Keratinocyte (primary cell): ENCODE results near the gene YAP1. TPM values are rescaled to one million over a fixed set of nuclear protein-coding genes. Genes with fewer than 3 reads are reported as not detected.
A peak's percentile ranks its signal among the peaks of the same experiment; 100 is the strongest.

Experiments used
- DNase-seq: peaks from one replicate; pipeline ENCODE4 v3.0.0-alpha.2; 2011; ENCODE audit warnings: low read depth, missing footprints, low spot score
- FAIRE-seq: peaks from 2 replicates; lab custom pipeline; 2011; peaks lifted over from hg19 to GRCh38; lab: Jason Lieb, UNC
- H2AFZ ChIP-seq: 2 replicates; pipeline ENCODE4 v1.6.0; 2012; ENCODE audit warnings: low read length, control low read depth, inconsistent platforms; ENCODE audit not compliant: control insufficient read depth
- H3K27ac ChIP-seq: 2 replicates; pipeline ENCODE4 v1.5.1; 2011; ENCODE audit warnings: low read length; ENCODE audit not compliant: control insufficient read depth, insufficient read depth
- H3K27me3 ChIP-seq: 3 replicates; pipeline ENCODE4 v1.6.0; 2011; ENCODE audit warnings: low read length; ENCODE audit not compliant: control insufficient read depth, insufficient read depth; ENCODE audit errors: extremely low read depth
- H3K36me3 ChIP-seq, 2 experiments: 2 replicates in 1 of 2; 3 replicates in 1 of 2; pipeline ENCODE4 v1.5.1; 2011; ENCODE audit warnings: low read length in 2 of 2, mild to moderate bottlenecking in 1 of 2; ENCODE audit not compliant: control insufficient read depth in 2 of 2, insufficient read depth in 2 of 2; ENCODE audit errors: extremely low read depth in 1 of 2
- H3K4me1 ChIP-seq: 3 replicates; pipeline ENCODE4 v1.5.1; 2011; ENCODE audit warnings: low read length; ENCODE audit not compliant: control insufficient read depth, insufficient read depth; ENCODE audit errors: extremely low read depth
- H3K4me2 ChIP-seq: 3 replicates; pipeline ENCODE4 v1.6.0; 2011; ENCODE audit warnings: low read depth, low read length; ENCODE audit not compliant: control insufficient read depth, insufficient read depth; ENCODE audit errors: extremely low read depth
- H3K4me3 ChIP-seq, 3 experiments: fragments of 200-600 bp in 1 of 3; sonication (generic) in 1 of 3; 2 replicates in 2 of 3; 3 replicates in 1 of 3; pipeline ENCODE4 v1.5.1; 2011 to 2016; ENCODE audit warnings: low read length in 3 of 3, mild to moderate bottlenecking in 3 of 3, control low read depth in 2 of 3, inconsistent platforms in 1 of 3, low read depth in 1 of 3, mixed read lengths in 1 of 3, mixed run types in 1 of 3, moderate library complexity in 1 of 3; ENCODE audit not compliant: control insufficient read depth in 2 of 3, insufficient read depth in 2 of 3; ENCODE audit errors: extremely low read depth in 1 of 3
- H3K79me2 ChIP-seq: 2 replicates; pipeline ENCODE4 v1.6.0; 2012; ENCODE audit warnings: low read length; ENCODE audit not compliant: control insufficient read depth, insufficient read depth
- H3K9ac ChIP-seq: 3 replicates; pipeline ENCODE4 v1.6.0; 2011; ENCODE audit warnings: low read length; ENCODE audit not compliant: control insufficient read depth, insufficient read depth; ENCODE audit errors: extremely low read depth
- H3K9me1 ChIP-seq: 3 replicates; pipeline ENCODE4 v1.6.0; 2011; ENCODE audit warnings: low read length; ENCODE audit not compliant: control insufficient read depth, insufficient read depth; ENCODE audit errors: extremely low read depth
- H3K9me3 ChIP-seq: 2 replicates; pipeline ENCODE4 v1.5.1; 2012; ENCODE audit warnings: low read depth, low read length; ENCODE audit not compliant: control insufficient read depth
- H4K20me1 ChIP-seq: 3 replicates; pipeline ENCODE4 v1.6.0; 2011; ENCODE audit warnings: low read length; ENCODE audit not compliant: control insufficient read depth, insufficient read depth; ENCODE audit errors: extremely low read depth
- EZH2 ChIP-seq: IDR thresholded peaks from one replicate; pipeline ENCODE4 v1.6.1; 2012; ENCODE audit warnings: inconsistent platforms, mild to moderate bottlenecking, low read length, moderate library complexity
- dilution Hi-C: fragments of 300-500 bp; cut with MboI; formaldehyde crosslinking; loops from one replicate; pipeline ENCODE4 v1.7.0; 2020; ENCODE audit warnings: low sequenced_read_pairs; ENCODE audit not compliant: extremely low pct_ligation_motif_present
- polyA plus RNA-seq, 5 experiments: library from polyadenylated mRNA; depleted of rRNA in 3 of 5; stranded (reverse) in 3 of 5; stranded (forward) in 1 of 5; unstranded in 1 of 5; fragments of >200 nt; gene quantifications; 1 replicate in 1 of 5; 2 replicates in 3 of 5; 3 replicates in 1 of 5; pipeline versions ENCODE4 v1.2.1 to v1.2.3, GENCODE V29; 2011 to 2012; ENCODE audit warnings: missing spikeins in 2 of 5, low read depth in 1 of 5, low replicate concordance in 1 of 5
- TF ChIP-seq, protein P1 (sequence below), 3 experiments: IDR thresholded peaks in 1 of 3; conservative IDR thresholded peaks in 1 of 3; optimal IDR thresholded peaks in 1 of 3; 2 replicates in 2 of 3; 3 replicates in 1 of 3; pipeline versions ENCODE3 to v1.5.1; 2011; ENCODE audit warnings: low read length in 3 of 3, mild to moderate bottlenecking in 3 of 3, moderate library complexity in 2 of 3, control low read depth in 1 of 3, inconsistent platforms in 1 of 3; ENCODE audit not compliant: insufficient read depth in 2 of 3; ENCODE audit errors: extremely low read depth in 1 of 3

YAP1 gene
- polyA plus RNA-seq, 1 donor (not counting 4 experiments of a cell fraction or from before 2014, with no cell fraction given) = 105 TPM

DNA sequence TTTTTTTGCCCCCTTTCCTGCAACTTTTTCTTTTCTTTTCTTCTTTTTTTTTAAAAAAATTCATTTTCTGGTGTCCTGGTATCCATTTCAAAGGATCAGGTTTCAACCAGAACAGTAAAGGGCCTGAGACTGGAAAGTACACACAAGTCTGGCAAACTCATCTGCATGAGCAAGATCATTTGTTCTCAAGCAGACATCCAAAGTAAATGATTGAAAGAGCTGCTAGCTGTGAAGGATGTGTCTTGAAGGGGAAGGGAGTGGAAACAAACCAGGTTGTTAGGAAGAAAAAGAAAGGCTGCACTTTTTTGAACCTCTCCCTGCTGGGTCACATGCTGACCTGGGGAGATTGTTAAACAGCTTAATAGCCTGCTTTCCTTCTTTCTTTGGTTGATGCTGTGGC lies 5.3 kb downstream of the YAP1 start:
- Histone ChIP-seq H3K36me3 (peaks cover 1 to 3% of the 10 kb centered on the region in 2 experiments), H3K4me2 (peak overlapping the region; percentile 15), H3K9me1 (no peaks in the 10 kb centered on the region), H3K27ac (peak overlapping the region; percentile 15), H3K4me1 (peaks cover 61% of the 10 kb centered on the region), H3K79me2 (peaks cover 89% of the 10 kb centered on the region), H3K27me3 (no peaks in the 10 kb centered on the region), H3K9ac (no peak overlapping the region), H2AFZ (no peak overlapping the region), H3K4me3 (no peak overlapping the region), H3K9me3 (no peaks in the 10 kb centered on the region), H4K20me1 (peaks cover 5% of the 10 kb centered on the region)
- DNase-seq (no peak), FAIRE-seq (peak; percentile 58)
- TF ChIP-seq EZH2 = no peak
- TF ChIP-seq, protein P1, sequence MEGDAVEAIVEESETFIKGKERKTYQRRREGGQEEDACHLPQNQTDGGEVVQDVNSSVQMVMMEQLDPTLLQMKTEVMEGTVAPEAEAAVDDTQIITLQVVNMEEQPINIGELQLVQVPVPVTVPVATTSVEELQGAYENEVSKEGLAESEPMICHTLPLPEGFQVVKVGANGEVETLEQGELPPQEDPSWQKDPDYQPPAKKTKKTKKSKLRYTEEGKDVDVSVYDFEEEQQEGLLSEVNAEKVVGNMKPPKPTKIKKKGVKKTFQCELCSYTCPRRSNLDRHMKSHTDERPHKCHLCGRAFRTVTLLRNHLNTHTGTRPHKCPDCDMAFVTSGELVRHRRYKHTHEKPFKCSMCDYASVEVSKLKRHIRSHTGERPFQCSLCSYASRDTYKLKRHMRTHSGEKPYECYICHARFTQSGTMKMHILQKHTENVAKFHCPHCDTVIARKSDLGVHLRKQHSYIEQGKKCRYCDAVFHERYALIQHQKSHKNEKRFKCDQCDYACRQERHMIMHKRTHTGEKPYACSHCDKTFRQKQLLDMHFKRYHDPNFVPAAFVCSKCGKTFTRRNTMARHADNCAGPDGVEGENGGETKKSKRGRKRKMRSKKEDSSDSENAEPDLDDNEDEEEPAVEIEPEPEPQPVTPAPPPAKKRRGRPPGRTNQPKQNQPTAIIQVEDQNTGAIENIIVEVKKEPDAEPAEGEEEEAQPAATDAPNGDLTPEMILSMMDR (optimal IDR thresholded peaks at IDR 0.05 in 1 of 3, IDR thresholded peaks at IDR 0.05 in 1 of 3, conservative IDR thresholded peaks at IDR 0.05 in 1 of 3; ENCODE audit: extremely low read depth in 1 of 3, insufficient read depth in 2 of 3, low read length in 3 of 3) = no peak
- dilution Hi-C loops = no loop called here

DNA sequence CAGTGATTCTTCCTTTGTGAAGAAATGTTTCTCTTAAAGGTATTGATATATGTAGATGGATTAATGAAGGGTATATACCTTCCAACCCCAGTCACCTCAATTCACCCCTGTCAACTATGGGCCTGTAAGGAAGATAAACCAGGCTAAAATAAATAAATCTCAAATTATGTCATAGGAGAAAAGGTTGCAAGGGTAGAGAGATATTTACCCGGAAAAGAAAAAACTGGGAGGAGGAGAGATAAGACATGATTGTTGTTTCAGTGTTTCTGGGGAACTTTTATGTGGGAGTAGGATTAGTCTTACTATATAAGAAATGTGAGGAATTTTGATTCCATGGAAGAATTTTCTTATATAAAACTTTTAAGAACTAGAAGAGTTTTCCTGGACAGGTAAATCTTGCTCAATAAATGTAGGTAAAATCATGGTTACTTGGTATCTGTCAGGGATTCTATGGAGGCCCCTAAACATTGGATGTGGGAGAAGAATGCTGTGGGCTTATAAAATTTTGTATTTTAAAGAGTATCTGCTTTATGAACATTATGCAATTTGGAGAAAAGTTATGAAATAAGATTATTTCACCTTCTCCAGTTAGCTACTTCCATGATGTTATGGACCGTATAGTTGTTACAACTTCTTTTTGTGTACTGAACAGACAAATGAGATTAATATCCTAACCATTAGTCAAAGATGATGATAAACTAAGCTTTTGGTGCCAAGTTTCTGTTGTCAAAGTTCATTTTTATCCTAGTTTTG lies 6.4 kb downstream of the YAP1 start:
- dilution Hi-C loops = no loop called here
- peaks cover 4 to 8% of the 10 kb centered on the region in 2 experiments for H3K36me3 ChIP-seq
- H3K9me3 ChIP-seq = no peaks in the 10 kb centered on the region
- H3K9ac ChIP-seq = no peak overlapping the region
- H3K4me3 ChIP-seq = no peak overlapping the region
- no peaks in the 10 kb centered on the region for H3K27me3 ChIP-seq
- DNase-seq (no peak), FAIRE-seq (no peak)
- peaks cover 7% of the 10 kb centered on the region for H4K20me1 ChIP-seq
- H2AFZ ChIP-seq = no peak overlapping the region
- peak overlapping the region; percentile 72 for H3K4me2 ChIP-seq
- TF ChIP-seq, protein P1 (optimal IDR thresholded peaks at IDR 0.05 in 1 of 3, IDR thresholded peaks at IDR 0.05 in 1 of 3, conservative IDR thresholded peaks at IDR 0.05 in 1 of 3; ENCODE audit: extremely low read depth in 1 of 3, insufficient read depth in 2 of 3, low read length in 3 of 3) = no peak
- TF ChIP-seq EZH2 = no peak
- peaks cover 95% of the 10 kb centered on the region for H3K79me2 ChIP-seq
- no peaks in the 10 kb centered on the region for H3K9me1 ChIP-seq
- H3K4me1 ChIP-seq = peaks cover 62% of the 10 kb centered on the region
- peak overlapping the region; percentile 27 for H3K27ac ChIP-seq
